Measurements from ENCODE around the gene CCDC178. TPM values are rescaled to one million over a fixed set of nuclear protein-coding genes. Genes with fewer than 3 reads are reported as not detected.

Gene CCDC178
- total RNA-seq, 1 experiment from 2014 or later: not detected

DNA sequence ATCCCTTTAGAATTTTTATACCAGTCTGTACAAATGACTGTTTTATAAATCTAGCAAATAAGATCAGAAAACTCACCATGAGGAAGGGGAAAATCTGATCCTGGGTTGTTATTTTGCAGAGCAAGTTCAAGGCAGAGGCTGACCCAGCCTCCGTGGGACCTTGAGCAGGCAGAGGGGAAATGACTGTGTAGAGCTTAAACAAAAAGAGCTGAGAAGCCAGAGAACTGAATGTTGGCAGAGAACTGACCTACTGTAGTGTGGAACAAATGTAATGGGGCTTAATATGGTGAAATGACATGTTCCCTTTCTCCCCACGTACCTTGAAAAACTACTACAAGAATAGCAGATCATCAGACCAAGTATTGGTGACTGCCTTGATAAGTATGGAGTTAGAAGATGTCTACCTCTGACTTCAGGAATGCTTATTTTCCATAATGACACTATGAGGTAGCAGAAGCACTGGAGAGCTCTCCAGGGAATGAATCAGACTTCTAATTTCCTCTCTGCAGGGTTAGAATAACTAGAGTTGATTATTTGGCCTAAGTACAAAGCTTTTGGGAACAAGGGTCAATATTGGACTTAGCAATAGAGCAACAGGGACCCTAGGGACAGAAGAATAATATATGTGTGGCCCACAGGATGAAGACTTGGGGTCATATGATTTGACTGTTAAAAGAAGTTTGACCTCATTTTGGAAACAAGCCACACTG, 304.4 kb downstream of the CCDC178 start:
- Histone ChIP-seq H3F3A (ENCODE audit: insufficient read depth, low read depth) (no peaks in the 10 kb centered on the region), H3K36me3 (ENCODE audit: low read depth) (no peaks in the 10 kb centered on the region), H3K27ac (no peak overlapping the region), H3K9me3 (ENCODE audit: insufficient read depth, low read depth) (no peaks in the 10 kb centered on the region), H2AFZ (no peak overlapping the region), H3K4me1 (replicated peaks; ENCODE audit: insufficient read depth) (no peaks in the 10 kb centered on the region), H4K20me1 (ENCODE audit: insufficient read depth) (no peaks in the 10 kb centered on the region), H3K9me2 (ENCODE audit: insufficient read depth) (no peaks in the 10 kb centered on the region), H3K79me2 (ENCODE audit: low read depth) (no peaks in the 10 kb centered on the region), H3K4me2 (no peak overlapping the region), H3K4me3 (no peak overlapping the region), H3K27me3 (ENCODE audit: insufficient read depth, low read depth) (no peaks in the 10 kb centered on the region)
- TF ChIP-seq EZH2 (IDR thresholded peaks at IDR 0.05; ENCODE audit: low read depth): no peak
- TF ChIP-seq, protein P1, sequence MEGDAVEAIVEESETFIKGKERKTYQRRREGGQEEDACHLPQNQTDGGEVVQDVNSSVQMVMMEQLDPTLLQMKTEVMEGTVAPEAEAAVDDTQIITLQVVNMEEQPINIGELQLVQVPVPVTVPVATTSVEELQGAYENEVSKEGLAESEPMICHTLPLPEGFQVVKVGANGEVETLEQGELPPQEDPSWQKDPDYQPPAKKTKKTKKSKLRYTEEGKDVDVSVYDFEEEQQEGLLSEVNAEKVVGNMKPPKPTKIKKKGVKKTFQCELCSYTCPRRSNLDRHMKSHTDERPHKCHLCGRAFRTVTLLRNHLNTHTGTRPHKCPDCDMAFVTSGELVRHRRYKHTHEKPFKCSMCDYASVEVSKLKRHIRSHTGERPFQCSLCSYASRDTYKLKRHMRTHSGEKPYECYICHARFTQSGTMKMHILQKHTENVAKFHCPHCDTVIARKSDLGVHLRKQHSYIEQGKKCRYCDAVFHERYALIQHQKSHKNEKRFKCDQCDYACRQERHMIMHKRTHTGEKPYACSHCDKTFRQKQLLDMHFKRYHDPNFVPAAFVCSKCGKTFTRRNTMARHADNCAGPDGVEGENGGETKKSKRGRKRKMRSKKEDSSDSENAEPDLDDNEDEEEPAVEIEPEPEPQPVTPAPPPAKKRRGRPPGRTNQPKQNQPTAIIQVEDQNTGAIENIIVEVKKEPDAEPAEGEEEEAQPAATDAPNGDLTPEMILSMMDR (conservative IDR thresholded peaks at IDR 0.05): no peak
- ChIA-PET CTCF (no interaction called here), POLR2A (ENCODE audit: unreplicated experiment) (no interaction called here)
- intact Hi-C loops (cut with micrococcal nuclease; ENCODE audit: unreplicated experiment): no loop called here
- no TSS peak for BruUV-seq (replicated peaks)
- DNase-seq: no peak

DNA sequence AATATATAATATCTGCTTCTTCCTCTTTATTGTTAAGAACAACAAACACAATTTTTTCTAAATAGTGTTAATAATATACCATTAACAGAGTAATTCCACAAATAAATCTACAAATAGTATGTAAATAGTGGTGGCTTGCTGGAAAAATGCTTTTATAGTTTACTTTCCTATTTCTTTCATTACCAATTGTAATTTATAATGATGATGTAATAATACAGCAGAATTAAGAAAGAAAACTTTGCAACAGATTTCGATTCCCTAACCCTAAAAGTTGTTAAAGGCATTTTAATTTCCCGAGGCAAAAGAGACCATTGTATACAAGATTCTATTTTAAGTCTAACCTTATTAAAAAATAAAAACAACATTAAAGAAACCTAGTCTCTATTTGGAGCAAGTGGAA, 307.9 kb downstream of the CCDC178 start:
- no peaks in the 10 kb centered on the region for H4K20me1 ChIP-seq (ENCODE audit: insufficient read depth)

DNA sequence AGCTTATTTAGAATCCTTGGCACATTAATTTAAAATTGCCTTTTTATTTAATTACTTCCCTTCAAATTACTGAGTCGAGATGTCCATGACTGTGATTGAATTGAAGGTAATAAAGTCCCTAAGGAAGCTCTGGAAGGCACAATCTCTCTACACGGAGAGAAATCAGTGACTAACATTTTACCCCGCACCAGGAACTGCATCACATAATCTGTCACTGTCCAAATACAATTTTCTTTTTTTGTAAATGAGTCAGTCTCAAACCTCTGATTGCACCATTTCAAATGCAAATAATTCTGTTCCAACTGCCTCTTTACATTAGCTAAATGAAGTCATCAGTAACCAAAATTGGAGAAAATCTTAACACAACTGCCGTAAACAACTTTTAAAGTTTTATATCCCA, 311.9 kb downstream of the CCDC178 start:
- no peaks in the 10 kb centered on the region for H3K27me3 ChIP-seq (ENCODE audit: insufficient read depth, low read depth)
- no peak overlapping the region for H3K4me3 ChIP-seq
- no peaks in the 10 kb centered on the region for H3K4me1 ChIP-seq (replicated peaks; ENCODE audit: insufficient read depth)
- H2AFZ ChIP-seq: no peak overlapping the region
- BruUV-seq (replicated peaks): no TSS peak
- POLR2A ChIA-PET (ENCODE audit: unreplicated experiment): no interaction called here
- CTCF ChIA-PET: no interaction called here
- no peaks in the 10 kb centered on the region for H3K36me3 ChIP-seq (ENCODE audit: low read depth)
- TF ChIP-seq EZH2 (IDR thresholded peaks at IDR 0.05; ENCODE audit: low read depth): no peak
- TF ChIP-seq, protein P1 (conservative IDR thresholded peaks at IDR 0.05): no peak
- DNase-seq: no peak
- intact Hi-C loops (cut with micrococcal nuclease; ENCODE audit: unreplicated experiment): no loop called here
- no peaks in the 10 kb centered on the region for H4K20me1 ChIP-seq (ENCODE audit: insufficient read depth)
- H3K9me2 ChIP-seq (ENCODE audit: insufficient read depth): no peaks in the 10 kb centered on the region
- H3K27ac ChIP-seq: no peak overlapping the region
- H3K79me2 ChIP-seq (ENCODE audit: low read depth): no peaks in the 10 kb centered on the region
- no peaks in the 10 kb centered on the region for H3K9me3 ChIP-seq (ENCODE audit: insufficient read depth, low read depth)
- no peaks in the 10 kb centered on the region for H3F3A ChIP-seq (ENCODE audit: insufficient read depth, low read depth)
- no peak overlapping the region for H3K4me2 ChIP-seq

More for the DNA sequence above, 307.9 kb downstream of the CCDC178 start:
- Histone ChIP-seq H3K27me3 (ENCODE audit: insufficient read depth, low read depth) (no peaks in the 10 kb centered on the region), H3K9me3 (ENCODE audit: insufficient read depth, low read depth) (no peaks in the 10 kb centered on the region), H3K4me3 (no peak overlapping the region), H3K27ac (no peak overlapping the region), H2AFZ (no peak overlapping the region), H3K4me2 (no peak overlapping the region), H3F3A (ENCODE audit: insufficient read depth, low read depth) (no peaks in the 10 kb centered on the region), H3K4me1 (replicated peaks; ENCODE audit: insufficient read depth) (no peaks in the 10 kb centered on the region), H3K36me3 (ENCODE audit: low read depth) (no peaks in the 10 kb centered on the region), H3K79me2 (ENCODE audit: low read depth) (no peaks in the 10 kb centered on the region), H3K9me2 (ENCODE audit: insufficient read depth) (no peaks in the 10 kb centered on the region)
- BruUV-seq (replicated peaks): no TSS peak
- DNase-seq: no peak
- intact Hi-C loops (cut with micrococcal nuclease; ENCODE audit: unreplicated experiment): no loop called here
- POLR2A ChIA-PET (ENCODE audit: unreplicated experiment): no interaction called here
- TF ChIP-seq, protein P1 (conservative IDR thresholded peaks at IDR 0.05): no peak
- TF ChIP-seq EZH2 (IDR thresholded peaks at IDR 0.05; ENCODE audit: low read depth): no peak
- CTCF ChIA-PET: no interaction called here

Measured in PC-9 (cell line).